ACHN (cell line): ENCODE results near the gene TTL.
"Not testable (repeated sequence)": the region's sequence is repeated elsewhere in the genome, so short reads cannot be mapped to it uniquely, and the experiment has no call there.

Experiments used
- DNase-seq: peaks from one replicate; pipeline ENCODE4 v3.0.0-alpha.2; 2015
- in situ Hi-C: cut with HindIII; loops from 2 replicates; pipeline ENCODE4 v1.10.0; 2017; ENCODE audit warnings: low sequenced_read_pairs, low pct_ligation_motif_present, low pct_unique_long_range_greater_than_20kb

TTL gene

GRCh38 chr2:112500850-112501484, 19.0 kb downstream of the TTL start:
- peak; percentile 49 for DNase-seq
- in situ Hi-C loops, result not testable (repeated sequence)

- DNase-seq, in situ Hi-C loops: not testable (repeated sequence)
Observed at GRCh38 chr2:112509239-112509998, 27.5 kb downstream of the TTL start.

- in situ Hi-C loops, result no loop called here
- no peak for DNase-seq
Observed at GRCh38 chr2:112516801-112517200, 34.8 kb downstream of the TTL start.

GRCh38 chr2:112518807-112519206, 36.9 kb downstream of the TTL start:
- in situ Hi-C loops, result no loop called here
- no peak for DNase-seq

GRCh38 chr2:112519506-112519905, 37.5 kb downstream of the TTL start:
- in situ Hi-C loops, result no loop called here

GRCh38 chr2:112520234-112520783, 38.4 kb downstream of the TTL start:
- in situ Hi-C loops, result no loop called here
- DNase-seq, result no peak

More at GRCh38 chr2:112519506-112519905, 37.5 kb downstream of the TTL start:
- no peak for DNase-seq

- DNase-seq, result no peak
- in situ Hi-C loops, result no loop called here
Observed at GRCh38 chr2:112523291-112523777, 41.4 kb downstream of the TTL start.

- in situ Hi-C loops, DNase-seq: not testable (repeated sequence)
Observed at GRCh38 chr2:112524276-112524675, 42.3 kb downstream of the TTL start.

GRCh38 chr2:112528541-112528940, 46.6 kb downstream of the TTL start:
- in situ Hi-C loops, result no loop called here
- no peak for DNase-seq

- DNase-seq, result no peak
- in situ Hi-C loops, result no loop called here
Observed at GRCh38 chr2:112529757-112530156, 47.8 kb downstream of the TTL start.

- DNase-seq, result no peak
- in situ Hi-C loops, result no loop called here
Observed at GRCh38 chr2:112530728-112531127, 48.8 kb downstream of the TTL start.

- in situ Hi-C loops, result no loop called here
- DNase-seq, result no peak
Observed at GRCh38 chr2:112534826-112535225, 52.9 kb downstream of the TTL start.

- in situ Hi-C loops, DNase-seq: not testable (repeated sequence)
Observed at GRCh38 chr2:112536665-112537064, 54.7 kb downstream of the TTL start.

GRCh38 chr2:112539306-112539705, 57.4 kb downstream of the TTL start:
- DNase-seq, result no peak
- in situ Hi-C loops, result no loop called here

- in situ Hi-C loops, result no loop called here
- DNase-seq, result no peak
Observed at GRCh38 chr2:112540906-112541305, 59.0 kb downstream of the TTL start.

- in situ Hi-C loops, result no loop called here
- DNase-seq, result peak; percentile 76
Observed at GRCh38 chr2:112541315-112542122, 59.6 kb downstream of the TTL start.

GRCh38 chr2:112542123-112542983, 60.4 kb downstream of the TTL start, which contains the start of gene POLR1B:
POLR1B (plus strand) TSS chr2:112542465; CDS start chr2:112542495, 30 bp downstream.
- DNase-seq, result peak; percentile 87
- in situ Hi-C loops, result no loop called here
